Stimulated activated CD8-positive, alpha-beta memory T cell treated with anti-CD3 and anti-CD28 coated beads, Interleukin-12 subunit alpha, Interleukin-12 subunit beta, amount 100 ng/mL, for 1 hour (primary cell): ENCODE data around the gene POFUT2.
A peak's percentile ranks its signal among the peaks of the same experiment; 100 is the strongest.

Source experiments
- DNase-seq: peaks from one replicate; pipeline ENCODE4 v3.0.0-alpha.2; 2020; ENCODE audit warnings: low read depth

The POFUT2 gene

DNA sequence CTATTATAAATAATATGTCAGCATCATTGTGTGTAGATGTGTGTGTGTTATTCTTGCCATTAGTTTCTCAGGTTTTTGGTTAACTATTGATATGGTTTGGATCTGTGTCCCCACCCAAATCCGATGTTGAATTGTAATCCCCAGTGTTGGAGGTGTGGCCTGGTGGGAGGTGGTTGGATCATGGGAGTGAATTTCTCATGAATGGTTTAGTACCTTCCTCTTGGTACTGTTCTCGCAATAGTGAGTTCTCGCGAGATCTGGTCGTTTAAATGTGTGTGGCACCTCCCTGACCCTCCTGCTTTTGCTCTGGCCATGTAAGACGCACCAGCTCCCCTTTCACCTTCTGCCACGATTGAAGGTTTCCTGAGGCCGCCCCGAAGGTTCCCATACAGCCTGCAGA is 9.6 kb upstream of the POFUT2 start:
- no peak for DNase-seq

DNA sequence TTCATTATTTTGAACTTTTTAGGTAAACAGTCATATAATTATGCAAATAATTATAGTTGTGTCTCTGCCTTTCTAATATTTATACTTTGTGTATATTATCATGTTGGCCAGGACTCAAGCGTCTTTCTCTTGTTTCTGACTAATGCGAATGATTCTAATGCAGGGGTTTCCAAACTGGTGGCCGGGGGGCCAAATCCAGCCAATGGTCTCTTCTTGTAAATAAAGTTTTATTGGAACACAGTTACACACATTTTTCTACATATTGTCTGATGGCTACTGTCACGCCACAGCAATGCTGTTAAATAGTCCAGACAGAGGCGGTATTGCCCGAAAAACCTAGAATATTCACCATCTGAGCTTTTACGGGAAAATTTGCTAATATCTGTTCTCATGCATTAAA is 8.9 kb upstream of the POFUT2 start:
- DNase-seq = no peak

DNA sequence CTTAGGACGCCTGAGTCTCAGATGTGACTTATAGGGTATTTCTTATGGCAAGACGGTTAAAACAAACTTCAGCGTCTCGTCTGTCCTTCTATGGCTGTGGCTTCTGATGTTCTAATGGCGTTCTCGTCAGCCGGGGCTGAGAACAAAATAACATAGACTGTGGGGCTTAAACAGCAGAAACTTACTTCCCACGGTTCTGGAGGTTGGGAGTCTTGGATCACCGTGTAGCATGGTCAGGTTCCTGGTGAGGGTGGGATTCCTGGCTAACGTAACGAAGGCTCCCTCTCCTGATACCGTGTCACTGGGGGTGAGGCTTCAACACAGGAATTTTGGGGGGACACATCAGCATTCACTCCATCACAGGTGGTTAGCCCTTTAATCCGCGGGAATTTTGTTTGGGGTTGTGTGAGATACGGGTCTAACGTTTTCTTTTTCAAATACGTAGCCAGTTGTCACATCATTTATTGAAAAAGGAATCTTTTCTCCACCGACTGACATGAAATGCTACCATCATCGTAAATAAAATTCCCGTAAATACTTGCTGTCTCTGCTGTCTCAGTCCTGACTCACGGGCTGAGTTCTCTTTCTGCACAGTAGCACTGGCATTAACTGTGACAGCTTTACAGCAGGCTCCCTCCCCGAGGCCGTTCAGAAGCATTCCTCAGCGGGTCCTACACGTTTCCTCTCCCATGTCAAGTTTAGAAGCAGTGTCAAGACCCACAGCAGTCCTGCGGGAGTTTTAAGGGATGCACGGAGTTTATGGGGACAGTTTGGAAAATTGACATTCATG is 8.1 kb upstream of the POFUT2 start:
- no peak for DNase-seq

DNA sequence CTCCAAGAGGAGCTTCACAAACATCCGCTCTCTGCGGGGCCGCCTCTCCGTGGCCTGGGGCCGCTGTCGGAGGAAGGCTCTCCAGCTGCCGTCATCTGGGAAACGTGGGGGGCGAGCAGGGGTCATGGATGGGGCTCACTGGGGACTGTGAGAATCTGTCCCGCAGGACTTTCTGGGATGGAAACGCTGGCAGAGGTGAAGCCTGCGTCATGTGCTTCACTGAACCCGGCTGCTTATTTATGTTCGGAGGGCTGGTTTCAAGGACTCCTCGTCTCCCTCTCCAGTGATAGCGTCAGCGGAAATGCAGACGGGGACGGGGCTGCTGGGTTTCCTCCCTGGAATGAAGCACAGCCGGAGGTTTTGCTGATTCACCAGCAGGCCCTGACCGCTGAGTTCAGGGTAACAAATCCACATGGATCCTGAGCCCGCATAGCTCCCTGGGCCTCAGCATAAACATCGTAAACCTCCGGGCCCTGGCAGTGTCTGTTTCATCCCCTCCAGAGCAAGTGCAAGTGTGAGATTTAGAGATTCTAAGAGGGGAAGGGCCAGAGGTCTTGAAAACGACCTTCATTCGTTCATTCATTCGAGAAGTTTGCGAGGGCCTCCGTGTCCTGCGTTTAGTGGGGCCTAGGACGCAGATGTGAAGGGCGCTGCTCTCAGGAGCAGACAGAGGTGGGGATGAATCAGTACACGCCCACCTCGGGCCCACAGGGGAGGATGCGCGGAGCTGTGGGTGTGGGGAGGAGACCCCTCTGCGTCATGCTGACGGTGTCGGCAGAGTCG is 7.0 kb upstream of the POFUT2 start:
- no peak for DNase-seq

DNA sequence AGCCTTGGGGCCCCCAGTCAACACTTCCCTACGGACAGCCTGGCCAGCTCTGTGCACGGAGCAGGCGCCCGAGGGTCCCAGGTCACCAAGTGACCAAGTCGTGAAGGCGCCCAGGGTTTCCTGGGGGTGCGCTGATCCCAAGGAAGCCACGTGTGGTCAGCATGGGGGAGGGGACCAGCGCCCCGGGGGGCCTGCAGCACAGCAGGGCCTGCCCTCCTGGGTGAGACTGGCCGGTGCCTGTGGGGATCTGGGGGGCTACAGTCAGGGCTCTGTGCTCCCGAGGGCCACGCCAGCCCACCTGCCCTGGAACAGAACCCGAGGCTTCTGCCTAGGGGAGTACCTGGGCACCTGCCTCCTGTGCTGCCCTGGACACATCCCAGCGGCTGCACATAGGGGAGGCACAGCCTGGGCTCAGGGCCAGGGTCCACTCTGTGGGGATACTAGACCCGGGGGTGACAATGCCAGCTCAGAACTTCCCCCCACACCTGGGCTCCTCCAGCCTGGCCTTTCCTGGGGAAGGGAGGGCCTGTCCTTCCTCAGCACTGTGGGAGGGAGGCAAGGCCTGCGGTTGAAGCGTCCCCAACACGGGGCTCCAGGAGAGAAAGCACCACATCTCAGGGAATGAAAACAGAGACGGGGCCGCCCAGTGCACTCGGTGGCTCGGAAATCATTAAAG is 6.2 kb upstream of the POFUT2 start:
- no peak for DNase-seq

DNA sequence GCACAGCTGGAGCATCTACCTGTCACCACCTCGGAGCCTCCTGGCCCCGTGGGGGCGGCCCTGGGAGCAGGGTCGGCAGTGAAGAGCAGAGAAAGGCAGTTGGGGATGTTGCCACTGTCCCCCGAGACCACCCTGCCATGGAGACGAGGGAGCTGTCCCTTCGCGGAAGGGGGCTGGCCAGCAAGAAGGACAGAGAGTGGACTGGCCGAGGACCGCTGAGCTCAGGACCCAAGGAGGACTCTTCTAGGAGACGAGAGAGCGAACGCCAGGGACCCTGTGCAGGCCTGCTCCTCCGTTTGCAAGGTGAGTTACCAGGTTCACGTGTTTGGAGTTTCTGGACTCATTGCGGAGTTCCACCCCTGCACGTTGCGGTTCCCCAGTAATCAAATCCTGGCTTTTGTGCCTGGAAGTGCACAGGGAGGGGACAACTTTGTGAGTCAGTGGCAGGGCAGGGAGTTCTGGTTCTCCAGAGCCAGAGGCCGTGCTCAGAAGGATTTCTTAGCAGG is 5.6 kb upstream of the POFUT2 start:
- DNase-seq = no peak

DNA sequence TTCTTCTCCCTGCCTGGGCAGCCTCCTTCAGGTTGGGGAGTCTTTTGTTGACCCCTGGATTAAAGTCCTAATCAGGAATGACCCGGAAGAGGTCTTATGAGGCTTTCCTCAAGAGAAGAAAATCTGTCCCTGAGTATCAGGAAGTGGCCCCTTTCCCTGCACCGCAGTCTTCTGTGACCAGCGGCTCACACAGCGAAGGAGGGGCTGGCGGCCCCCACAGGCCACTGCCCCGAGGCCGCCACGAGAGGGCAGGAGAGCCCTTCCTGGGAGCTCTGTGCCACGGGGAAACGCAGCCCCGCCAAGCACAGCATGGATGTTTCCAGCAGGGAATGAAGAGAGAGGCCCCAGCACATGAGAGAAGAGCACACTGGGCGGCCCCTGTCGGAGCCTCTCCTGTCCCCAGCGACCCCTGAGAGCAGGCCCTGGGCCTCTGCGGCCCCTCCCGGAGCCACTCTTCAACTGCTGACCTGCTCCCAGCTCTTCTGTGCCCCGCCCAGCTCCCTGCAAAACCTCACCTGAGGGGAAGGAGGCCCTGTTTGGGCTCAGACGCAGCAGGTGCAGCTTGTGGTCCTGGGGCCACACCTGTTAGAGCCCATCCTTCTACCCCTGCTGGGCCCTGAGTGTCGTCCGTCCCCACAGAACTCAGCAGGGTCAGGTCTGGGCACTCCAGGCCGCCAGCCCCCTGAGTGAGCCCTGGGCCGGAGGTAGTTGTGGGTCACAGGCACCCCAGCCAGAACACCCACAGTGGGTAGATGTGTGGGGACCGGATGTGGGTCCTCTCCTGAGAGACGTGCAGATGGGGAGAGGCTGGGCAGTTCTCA is 4.9 kb upstream of the POFUT2 start:
- DNase-seq = peak; percentile 52

DNA sequence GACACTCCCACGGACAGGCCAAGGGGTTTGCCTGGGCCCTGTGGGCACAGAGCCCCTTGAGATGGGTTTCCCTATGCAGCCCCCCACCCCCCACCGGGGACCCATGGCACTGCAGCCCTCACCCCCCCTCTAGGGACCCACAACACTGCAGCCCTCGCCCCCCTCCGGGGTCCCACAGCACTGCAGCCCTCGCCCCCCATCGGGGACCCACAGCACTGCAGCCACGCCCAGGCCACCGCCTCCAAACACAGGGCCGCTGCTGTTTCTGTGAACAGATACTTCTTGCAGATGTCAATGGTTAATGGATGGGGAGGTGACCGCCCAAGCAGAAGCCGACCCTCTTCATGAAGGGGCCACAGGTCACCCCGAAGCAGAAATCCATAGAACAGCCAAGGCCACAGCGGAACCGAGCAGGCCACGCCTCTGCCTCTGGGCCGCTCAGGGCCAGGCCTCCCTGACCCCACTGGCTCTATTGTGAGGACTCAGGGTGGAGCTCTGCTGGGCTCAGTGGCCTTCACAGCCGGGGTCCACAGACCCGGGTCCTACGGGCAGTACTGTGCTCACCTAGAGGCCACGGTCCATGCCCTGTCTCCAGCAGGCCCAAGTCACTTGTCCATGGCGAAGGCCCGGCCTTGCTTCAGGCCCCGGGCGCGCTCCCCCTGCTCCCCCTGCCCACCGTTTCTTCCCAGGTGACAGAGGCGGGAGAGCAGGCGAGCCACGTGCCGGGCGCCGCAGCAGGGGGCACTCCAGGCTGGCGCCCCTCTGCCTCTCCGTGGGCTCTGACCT is 4.1 kb upstream of the POFUT2 start:
- DNase-seq = no peak

DNA sequence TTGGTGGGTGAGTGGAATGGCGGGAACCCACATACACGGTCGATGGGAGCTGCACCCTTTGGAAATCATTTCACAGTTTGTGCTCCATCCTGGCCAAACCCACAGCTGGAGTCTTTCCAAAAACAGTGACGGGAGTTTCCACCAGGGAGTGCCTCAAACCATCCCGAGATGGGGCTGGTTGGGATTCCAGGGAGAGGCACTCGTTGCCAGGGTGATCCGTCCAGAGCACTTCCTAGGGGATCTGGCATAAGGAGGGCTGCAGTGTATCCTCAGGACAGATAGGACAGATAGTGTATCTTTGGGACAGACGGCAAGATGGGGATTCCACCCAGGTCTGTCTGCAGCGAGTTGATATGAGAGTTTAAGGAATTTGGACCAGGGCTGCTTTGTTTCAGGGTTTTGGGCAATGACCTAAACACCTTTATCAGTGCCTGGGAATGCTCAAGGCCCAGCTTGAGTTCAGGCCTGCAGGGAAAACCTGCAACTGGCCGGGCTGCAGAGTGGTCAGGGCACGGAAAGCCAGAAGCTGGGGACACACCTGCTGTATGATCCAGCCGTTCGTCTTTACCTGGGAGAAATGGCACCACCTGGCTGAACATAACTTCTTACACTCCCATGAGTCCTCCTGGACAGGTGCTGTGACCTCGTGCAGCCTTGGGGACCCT is 3.4 kb upstream of the POFUT2 start:
- DNase-seq = no peak

DNA sequence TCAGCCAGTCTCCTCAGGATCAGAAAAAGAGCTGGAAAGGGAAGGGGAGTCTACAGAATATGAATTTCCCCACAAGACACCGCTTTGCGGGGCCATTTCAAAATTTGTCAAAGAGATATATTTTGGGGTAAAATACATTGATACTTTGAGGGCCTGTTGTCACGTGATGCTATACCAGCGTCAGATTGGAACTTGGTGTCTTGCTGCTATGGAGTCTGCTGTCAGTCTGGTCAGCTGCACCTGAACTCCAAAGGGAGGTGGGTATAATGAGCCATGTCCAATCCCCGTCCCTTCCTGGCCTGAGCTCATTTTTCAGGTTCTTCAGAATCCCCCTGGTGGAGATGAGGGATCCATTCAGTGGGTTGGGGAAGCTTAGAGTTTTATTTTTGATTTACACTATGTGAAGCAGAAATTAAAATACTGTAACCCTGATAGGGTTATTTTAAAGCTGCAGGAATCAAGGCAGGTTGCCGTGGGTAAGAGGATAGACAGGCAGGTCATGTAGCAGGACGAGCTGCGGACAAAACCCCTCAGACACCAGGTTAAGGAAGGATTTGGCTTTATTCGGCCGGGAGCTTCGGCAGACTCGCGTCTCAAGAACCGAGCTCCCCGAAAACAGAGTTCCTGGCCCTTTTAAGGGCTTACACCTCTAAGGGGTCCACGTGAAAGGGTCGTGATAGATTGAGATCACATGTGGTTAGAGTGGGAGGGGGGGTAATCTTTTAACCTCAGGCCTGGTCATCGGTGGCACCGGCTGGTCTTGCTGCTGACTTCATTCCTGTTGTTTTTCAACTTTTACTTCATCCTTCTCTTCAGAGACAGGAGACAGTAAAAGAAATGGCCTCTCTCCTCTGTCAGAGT is 2.2 kb upstream of the POFUT2 start:
- DNase-seq = no peak

DNA sequence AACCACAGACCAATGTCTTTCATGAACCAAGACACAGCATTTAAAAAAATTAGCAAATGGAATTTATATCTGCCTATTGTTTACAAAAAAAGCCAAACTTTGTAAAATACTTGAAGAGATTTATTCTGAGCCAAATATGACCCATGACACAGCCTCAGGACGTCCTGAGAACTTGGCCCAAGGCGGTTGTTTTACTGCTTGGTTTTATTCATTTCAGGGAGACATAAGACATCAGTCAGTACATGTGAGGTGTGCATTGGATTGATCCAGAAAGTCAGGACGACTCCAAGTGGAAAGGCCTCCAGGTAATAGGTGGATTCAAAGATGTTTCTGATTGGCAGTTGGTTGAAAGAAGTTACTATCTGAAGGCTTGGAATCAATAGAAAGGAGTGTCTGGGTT is 1.4 kb upstream of the POFUT2 start:
- no peak for DNase-seq

DNA sequence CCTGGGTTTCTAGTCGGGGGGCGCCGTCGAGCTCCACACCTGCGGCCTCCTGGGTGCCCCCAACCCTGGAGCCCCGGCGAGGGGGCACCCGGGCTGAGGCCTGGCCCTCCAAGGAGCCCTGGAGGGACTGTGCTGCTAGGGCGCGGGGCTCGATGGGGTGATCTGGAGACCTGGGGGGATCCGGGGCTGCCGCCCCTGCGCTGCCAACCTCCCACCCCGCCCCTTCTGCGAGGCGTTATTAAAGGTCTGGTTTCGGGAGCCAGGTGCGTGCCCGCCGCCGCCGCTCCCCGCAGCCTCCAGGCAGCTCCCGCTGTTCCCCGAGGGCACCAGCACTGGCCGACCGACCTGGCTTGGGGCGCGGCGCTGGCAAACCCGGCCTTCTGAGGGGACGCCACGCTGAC is 746 bp upstream of the POFUT2 start:
- DNase-seq = no peak

DNA sequence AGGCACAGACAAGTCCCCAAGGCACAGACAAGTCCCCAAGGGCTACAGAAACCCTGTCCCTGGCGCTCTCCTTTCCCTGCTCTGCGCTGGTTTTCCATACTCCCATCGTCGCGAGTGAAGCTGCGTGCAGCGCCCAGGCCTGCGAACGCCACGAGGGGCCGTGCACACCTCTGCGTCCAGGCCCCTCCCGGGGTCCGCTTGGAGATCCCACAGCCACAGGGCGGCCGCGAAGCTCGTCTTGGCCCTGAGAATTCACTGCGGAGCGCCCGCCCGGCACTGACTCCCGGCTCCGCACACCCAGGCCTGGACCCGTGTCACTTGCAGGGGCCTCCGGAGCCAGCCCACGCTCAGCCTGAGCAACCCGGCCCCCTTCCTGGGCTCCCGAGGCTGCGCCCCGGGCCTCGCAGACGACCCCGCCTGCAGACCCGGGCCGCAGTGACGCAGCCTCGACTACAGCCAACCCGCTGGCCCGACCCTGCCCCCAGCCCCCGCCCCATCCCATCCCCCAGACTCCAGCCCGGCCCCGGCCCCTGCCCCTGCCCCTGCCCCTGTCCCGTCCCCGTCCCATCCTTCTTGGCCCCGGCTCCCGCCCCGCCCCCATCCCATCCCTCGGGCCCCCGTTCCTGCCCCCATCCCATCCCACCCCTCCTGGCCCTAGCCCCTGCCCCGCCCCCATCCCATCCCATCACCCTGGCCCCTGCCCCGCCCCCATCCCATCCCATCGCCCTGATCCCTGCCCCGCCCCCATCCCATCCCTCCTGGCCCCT is 841 bp downstream of the POFUT2 start:
- no peak for DNase-seq

DNA sequence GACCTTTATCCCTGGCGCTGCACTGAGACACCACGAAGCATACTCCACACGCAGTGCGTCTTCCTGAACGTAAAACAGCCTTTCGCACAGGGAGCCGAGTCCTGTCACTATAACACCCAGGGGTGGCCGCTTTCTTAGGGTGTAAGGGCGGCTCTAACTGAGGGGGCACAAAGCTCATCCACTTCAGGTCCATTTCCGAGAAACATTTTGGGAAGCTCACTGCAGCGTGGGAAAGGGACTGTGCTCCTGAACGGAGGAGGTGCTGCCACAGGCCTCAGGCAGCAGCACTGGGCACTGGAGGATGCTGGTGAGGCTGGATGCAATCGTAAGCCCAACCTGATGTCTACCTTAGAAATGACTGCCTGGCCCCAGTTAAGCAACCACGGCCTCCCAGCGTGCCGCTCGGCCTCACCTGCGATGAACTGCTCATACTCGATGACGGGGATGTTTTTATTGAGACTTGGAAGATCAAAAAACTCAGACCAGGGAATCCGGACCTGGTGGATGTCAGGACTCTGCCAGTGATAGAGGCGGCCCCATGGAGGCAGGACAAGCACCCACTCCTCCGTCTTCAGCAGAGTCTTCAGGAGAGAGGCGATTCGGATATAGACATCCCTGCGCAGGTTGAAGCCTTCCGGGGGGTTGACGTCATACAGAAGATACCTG is 2.3 kb downstream of the POFUT2 start:
- no peak for DNase-seq

DNA sequence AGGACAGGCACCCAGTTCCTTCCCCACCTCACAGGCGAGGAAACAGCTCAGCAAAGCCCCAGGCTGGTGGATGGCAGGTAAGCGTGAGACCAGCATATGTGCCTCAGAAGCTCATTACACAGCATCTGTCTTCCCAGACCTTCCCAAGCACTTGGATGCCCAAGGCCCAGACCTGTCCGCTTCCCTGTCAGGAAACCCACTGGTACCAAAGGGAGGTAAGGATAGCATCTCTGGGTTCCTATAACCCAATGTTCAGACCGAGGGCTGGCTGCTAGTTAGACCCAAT is 3.3 kb downstream of the POFUT2 start:
- DNase-seq = no peak

DNA sequence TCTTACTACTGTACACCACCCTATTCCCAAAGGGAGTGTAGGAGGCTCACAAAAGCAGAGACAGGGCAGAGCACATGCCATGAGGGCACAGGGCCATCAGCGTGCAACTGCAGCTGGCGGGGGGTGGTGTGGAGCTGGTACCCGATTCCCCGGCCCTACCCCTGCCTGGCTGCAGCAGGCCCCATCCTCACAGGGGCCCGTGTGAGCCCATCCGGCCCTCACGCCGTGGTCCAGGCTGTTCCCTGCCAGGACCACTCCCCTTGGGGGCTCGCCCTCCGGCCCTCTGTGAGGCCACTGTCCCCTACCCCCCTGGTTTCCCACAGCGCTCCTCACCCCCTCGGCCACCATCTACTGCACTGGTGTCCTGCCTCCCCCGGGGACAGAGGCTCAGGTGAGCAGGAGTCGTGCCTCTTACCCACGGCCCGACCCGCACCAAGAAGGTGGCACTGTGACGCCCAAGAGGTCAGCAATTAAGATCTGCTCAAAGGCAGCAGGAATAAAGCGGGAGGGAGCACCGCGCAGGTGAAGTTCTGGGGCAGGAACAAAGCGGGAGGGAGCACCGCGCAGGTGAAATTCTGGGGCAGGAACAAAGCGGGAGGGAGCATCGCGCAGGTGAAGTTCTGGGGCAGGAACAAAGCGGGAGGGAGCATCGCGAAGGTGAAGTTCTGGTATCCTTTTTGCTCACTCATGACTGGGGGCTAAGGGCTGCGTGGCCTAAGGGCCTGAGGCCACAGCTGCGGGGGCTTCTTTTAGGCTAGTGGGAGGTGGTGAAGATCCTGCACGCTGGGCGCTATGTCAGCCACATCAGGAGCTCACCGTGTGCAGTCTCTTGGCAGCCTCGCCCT is 3.9 kb downstream of the POFUT2 start:
- no peak for DNase-seq

DNA sequence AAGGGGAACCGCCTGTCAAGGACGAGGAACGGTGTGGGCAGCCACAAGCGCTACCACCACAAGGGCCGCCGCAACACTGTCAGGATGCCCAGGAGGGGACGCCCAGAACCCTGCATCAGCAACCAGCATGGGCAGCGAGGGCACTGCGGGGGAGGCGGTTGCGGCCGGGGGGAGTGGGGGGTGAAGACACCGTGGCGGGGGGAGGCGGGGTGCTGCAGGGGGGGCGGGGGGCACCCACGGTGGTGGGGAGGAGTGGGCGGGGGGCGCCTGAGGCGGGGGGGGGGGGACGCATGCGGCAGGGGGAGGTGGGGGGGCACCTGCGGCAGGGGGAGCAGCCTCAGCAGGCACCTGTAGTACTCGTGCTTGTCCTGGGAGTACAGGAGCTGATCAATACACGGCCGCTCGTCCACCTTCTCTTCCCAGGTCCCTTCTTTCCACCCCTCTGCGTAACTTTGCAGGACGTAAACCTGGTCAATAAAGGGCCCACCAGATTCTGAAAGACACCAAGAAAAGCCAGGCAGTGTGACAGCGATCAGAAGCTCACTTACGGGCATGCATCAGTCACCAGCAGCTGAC is 4.6 kb downstream of the POFUT2 start:
- DNase-seq = no peak
